SU-DHL-6 (cell line): ENCODE data around the gene EYA2.

Experiments used
- H2AFZ ChIP-seq: fragments of 200-600 bp; sonication (generic); 2 replicates; pipeline ENCODE4 v1.6.1; 2014; ENCODE audit warnings: low read depth, mild to moderate bottlenecking, moderate library complexity, mixed read lengths, antibody characterized with exemption, low read length; ENCODE audit not compliant: severe bottlenecking
- H3F3A ChIP-seq: fragments of 200-600 bp; shearing (Covaris generic); 2 replicates; pipeline ENCODE4 v1.6.0; 2016; ENCODE audit warnings: antibody characterized with exemption, mild to moderate bottlenecking; ENCODE audit not compliant: insufficient read depth
- H3K27ac ChIP-seq: fragments of 200-600 bp; sonication (generic); 2 replicates; pipeline ENCODE4 v1.5.1; 2016; ENCODE audit warnings: low read depth, mild to moderate bottlenecking, low read length, moderate library complexity, mixed read lengths
- H3K27me3 ChIP-seq: fragments of 200-600 bp; sonication (generic), shearing (Covaris generic); 2 replicates; pipeline ENCODE4 v1.6.0; 2014; ENCODE audit warnings: mild to moderate bottlenecking, low read length
- H3K36me3 ChIP-seq: fragments of 200-600 bp; sonication (generic); 2 replicates; pipeline ENCODE4 v1.6.1; 2014; ENCODE audit warnings: mild to moderate bottlenecking, low read length, mixed read lengths
- H3K4me2 ChIP-seq: fragments of 300-600, 200-600 bp; shearing (Covaris generic), sonication (generic); 2 replicates; pipeline ENCODE4 v1.6.0; 2014; ENCODE audit warnings: low read length, low read depth, mild to moderate bottlenecking; ENCODE audit not compliant: poor library complexity, severe bottlenecking
- H3K4me3 ChIP-seq: fragments of 200-600 bp; sonication (generic); 2 replicates; pipeline ENCODE4 v1.5.1; 2014; ENCODE audit warnings: antibody characterized with exemption, low read length, mild to moderate bottlenecking, mixed read lengths; ENCODE audit not compliant: insufficient read depth, poor library complexity, severe bottlenecking
- H3K79me2 ChIP-seq: fragments of 200-600 bp; sonication (generic); 2 replicates; pipeline ENCODE4 v1.6.1; 2014; ENCODE audit warnings: mild to moderate bottlenecking, low read length, moderate library complexity; ENCODE audit not compliant: insufficient read depth
- H3K9ac ChIP-seq: fragments of 200-600 bp; sonication (generic); 2 replicates; pipeline ENCODE4 v1.7.0; 2014; ENCODE audit warnings: mild to moderate bottlenecking, low read length
- H3K9me2 ChIP-seq: fragments of 200-600 bp; sonication (generic); replicated peaks from 2 replicates; pipeline ENCODE4 v1.6.1; 2014; ENCODE audit warnings: low read length; ENCODE audit not compliant: insufficient read depth
- H3K9me3 ChIP-seq: fragments of 200-600 bp; sonication (generic); 2 replicates; pipeline ENCODE4 v1.6.1; 2014; ENCODE audit warnings: low read length, mixed read lengths; ENCODE audit not compliant: insufficient read depth
- H4K20me1 ChIP-seq: fragments of 200-600 bp; sonication (generic); 2 replicates; pipeline ENCODE4 v1.6.1; 2014; ENCODE audit warnings: low read depth, mild to moderate bottlenecking, antibody characterized with exemption, low read length, moderate library complexity, mixed read lengths
- EZH2phosphoT487 ChIP-seq: fragments of 200-600 bp; sonication (generic), shearing (Covaris generic); conservative IDR thresholded peaks from 2 replicates; pipeline ENCODE4 v1.6.1; 2018; ENCODE audit warnings: mild to moderate bottlenecking, antibody characterized with exemption, low read length, moderate library complexity, mixed read lengths
- TF ChIP-seq, protein P1 (sequence below): fragments of 200-600 bp; sonication (generic); IDR thresholded peaks from one replicate; pipeline ENCODE4 v1.5.1; 2017; ENCODE audit warnings: antibody characterized with exemption, mild to moderate bottlenecking, low read length, moderate library complexity; ENCODE audit not compliant: insufficient read depth, poor library complexity, severe bottlenecking

Gene EYA2

DNA sequence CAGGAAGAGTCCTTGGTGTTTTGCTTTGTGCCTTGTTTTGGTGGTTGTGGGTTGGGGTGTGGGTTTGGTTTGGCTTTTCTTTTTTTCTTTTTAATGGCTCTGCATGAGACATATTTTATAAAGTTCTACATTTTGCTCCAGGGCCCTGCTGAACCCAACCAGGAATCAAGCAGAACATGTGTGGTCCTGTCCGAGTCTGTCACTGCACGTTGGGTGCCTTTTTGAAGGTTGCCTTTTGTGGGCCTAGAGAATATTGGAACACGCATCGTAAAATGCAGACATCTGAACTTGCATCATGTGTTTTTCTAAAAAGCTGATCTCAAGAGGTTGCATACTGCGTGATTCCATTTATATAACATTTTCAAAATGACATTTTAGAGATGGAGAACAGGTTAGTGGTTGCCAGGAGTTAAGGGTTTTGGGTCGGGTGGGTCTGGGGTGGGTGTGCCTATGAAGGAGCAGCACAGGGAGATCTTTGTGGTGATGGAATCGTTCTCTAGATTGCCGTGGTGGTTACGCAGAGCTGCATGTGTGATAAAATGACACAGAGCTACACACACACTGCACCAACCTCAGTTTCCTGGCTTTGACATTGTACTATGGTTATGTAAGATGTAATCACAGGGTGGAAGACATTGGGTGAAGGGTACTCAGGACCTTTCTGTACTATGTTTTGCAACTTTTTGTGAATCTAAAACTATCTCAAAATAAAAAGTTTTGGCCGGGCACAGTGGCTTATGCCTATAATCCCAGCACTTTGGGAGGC lies 80.2 kb downstream of the EYA2 start:
- Histone ChIP-seq H3K36me3 (no peaks in the 10 kb centered on the region), H3K9ac (no peak overlapping the region), H3K27ac (no peak overlapping the region), H3K79me2 (no peaks in the 10 kb centered on the region), H4K20me1 (no peaks in the 10 kb centered on the region), H2AFZ (no peak overlapping the region), H3K9me3 (no peaks in the 10 kb centered on the region), H3K4me3 (no peak overlapping the region), H3K27me3 (no peaks in the 10 kb centered on the region), H3K9me2 (no peaks in the 10 kb centered on the region), H3K4me2 (no peak overlapping the region), H3F3A (no peaks in the 10 kb centered on the region)
- TF ChIP-seq, protein P1, sequence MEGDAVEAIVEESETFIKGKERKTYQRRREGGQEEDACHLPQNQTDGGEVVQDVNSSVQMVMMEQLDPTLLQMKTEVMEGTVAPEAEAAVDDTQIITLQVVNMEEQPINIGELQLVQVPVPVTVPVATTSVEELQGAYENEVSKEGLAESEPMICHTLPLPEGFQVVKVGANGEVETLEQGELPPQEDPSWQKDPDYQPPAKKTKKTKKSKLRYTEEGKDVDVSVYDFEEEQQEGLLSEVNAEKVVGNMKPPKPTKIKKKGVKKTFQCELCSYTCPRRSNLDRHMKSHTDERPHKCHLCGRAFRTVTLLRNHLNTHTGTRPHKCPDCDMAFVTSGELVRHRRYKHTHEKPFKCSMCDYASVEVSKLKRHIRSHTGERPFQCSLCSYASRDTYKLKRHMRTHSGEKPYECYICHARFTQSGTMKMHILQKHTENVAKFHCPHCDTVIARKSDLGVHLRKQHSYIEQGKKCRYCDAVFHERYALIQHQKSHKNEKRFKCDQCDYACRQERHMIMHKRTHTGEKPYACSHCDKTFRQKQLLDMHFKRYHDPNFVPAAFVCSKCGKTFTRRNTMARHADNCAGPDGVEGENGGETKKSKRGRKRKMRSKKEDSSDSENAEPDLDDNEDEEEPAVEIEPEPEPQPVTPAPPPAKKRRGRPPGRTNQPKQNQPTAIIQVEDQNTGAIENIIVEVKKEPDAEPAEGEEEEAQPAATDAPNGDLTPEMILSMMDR = no peak
- no peak for TF ChIP-seq EZH2phosphoT487

DNA sequence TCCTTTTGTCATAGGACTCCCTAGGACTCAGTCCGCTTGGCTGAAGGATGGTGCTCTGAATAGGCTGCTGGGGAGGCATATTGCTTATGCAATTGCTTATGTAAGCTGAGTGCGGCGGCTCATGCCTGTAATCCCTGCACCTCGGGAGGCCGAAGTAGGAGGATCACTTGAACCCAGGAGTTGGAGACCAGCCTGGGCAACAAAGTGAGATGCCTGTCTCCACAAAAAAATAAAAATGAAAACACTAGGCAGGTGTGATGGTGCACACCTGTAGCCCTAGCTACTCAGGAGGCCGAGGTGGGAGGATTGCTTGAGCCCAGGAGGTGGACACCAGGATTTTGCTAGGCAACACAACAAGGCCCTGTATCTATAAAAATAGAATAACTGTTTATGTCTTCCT lies 81.3 kb downstream of the EYA2 start:
- no peaks in the 10 kb centered on the region for H3F3A ChIP-seq
- no peaks in the 10 kb centered on the region for H3K36me3 ChIP-seq
- H3K4me3 ChIP-seq = no peak overlapping the region
- TF ChIP-seq, protein P1 = no peak
- TF ChIP-seq EZH2phosphoT487 = no peak
- H2AFZ ChIP-seq = no peak overlapping the region
- no peaks in the 10 kb centered on the region for H4K20me1 ChIP-seq
- no peaks in the 10 kb centered on the region for H3K79me2 ChIP-seq
- no peak overlapping the region for H3K27ac ChIP-seq
- no peaks in the 10 kb centered on the region for H3K9me2 ChIP-seq
- H3K4me2 ChIP-seq = no peak overlapping the region
- H3K9me3 ChIP-seq = no peaks in the 10 kb centered on the region
- H3K9ac ChIP-seq = no peak overlapping the region
- H3K27me3 ChIP-seq = no peaks in the 10 kb centered on the region

DNA sequence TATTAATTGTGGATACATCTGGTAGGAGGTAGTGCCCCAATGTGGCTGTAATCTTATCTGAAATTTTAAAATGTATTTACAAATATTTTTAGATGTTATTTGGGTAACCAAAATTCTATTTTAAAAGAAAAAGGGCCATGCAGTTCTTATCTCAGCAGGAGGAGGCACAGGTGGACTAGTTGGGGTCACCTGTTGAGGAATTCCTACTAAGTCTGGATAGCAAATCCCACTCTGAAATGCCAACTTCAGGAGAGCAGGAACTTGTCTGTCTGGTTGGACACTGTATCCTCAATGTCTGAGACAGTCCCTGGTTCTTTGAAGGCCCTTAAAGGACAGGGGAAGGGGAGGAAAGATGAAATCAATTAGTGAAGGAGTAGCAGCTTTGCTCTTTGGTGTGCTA lies 82.6 kb downstream of the EYA2 start:
- Histone ChIP-seq H3K36me3 (no peaks in the 10 kb centered on the region), H4K20me1 (no peaks in the 10 kb centered on the region), H3K4me3 (no peak overlapping the region), H3K9me2 (no peaks in the 10 kb centered on the region), H2AFZ (no peak overlapping the region), H3F3A (no peaks in the 10 kb centered on the region), H3K4me2 (no peak overlapping the region), H3K27me3 (no peaks in the 10 kb centered on the region), H3K27ac (no peak overlapping the region), H3K79me2 (no peaks in the 10 kb centered on the region), H3K9me3 (no peaks in the 10 kb centered on the region), H3K9ac (no peak overlapping the region)
- TF ChIP-seq, protein P1 = no peak
- no peak for TF ChIP-seq EZH2phosphoT487
